K562 (cell line): ENCODE measurements around the gene PLCB3. TPM values are rescaled to one million over a fixed set of nuclear protein-coding genes. Genes with fewer than 3 reads are reported as not detected.

Experiments used
- ARID4B ChIP-seq: sonication (generic); formaldehyde crosslinking; IDR thresholded peaks from 2 replicates; pipeline ENCODE4 v1.8.0; 2022; ENCODE audit warnings: mild to moderate bottlenecking, missing genetic modification reagents
- BRD4 ChIP-seq: fragments of 200-600 bp; sonication (generic); IDR thresholded peaks from 2 replicates; pipeline ENCODE4 v1.6.1; 2017; ENCODE audit warnings: inconsistent platforms
- DNMT1 ChIP-seq: fragments of 450-650 bp; IDR thresholded peaks from 2 replicates; pipeline ENCODE4 v1.6.1; 2016; ENCODE audit warnings: antibody characterized with exemption, mild to moderate bottlenecking
- FOXP1 ChIP-seq: sonication (generic); formaldehyde crosslinking; IDR thresholded peaks from 2 replicates; pipeline ENCODE4 v1.8.0; 2022; ENCODE audit warnings: mild to moderate bottlenecking, missing genetic modification reagents
- GTF2B ChIP-seq: IDR thresholded peaks from 2 replicates; pipeline ENCODE4 v1.6.1; 2011; ENCODE audit not compliant: insufficient read length; ENCODE audit errors: extremely low read depth
- HDAC6 ChIP-seq: IDR thresholded peaks from 2 replicates; pipeline ENCODE4 v1.6.1; 2012; ENCODE audit warnings: low read depth, mild to moderate bottlenecking, control low read depth, inconsistent platforms, low read length, moderate library complexity
- MCM5 ChIP-seq: fragments of 450-650 bp; IDR thresholded peaks from 2 replicates; pipeline ENCODE4 v1.6.1; 2016; ENCODE audit warnings: low read depth
- NFYB ChIP-seq: IDR thresholded peaks from 2 replicates; pipeline ENCODE4 v1.6.1; 2011; ENCODE audit warnings: mild to moderate bottlenecking, moderate library complexity; ENCODE audit not compliant: insufficient read length; ENCODE audit errors: extremely low read depth
- PHB ChIP-seq: fragments of 250-450 bp; sonication (Bioruptor Pico); IDR thresholded peaks from 2 replicates; pipeline ENCODE4 v1.5.0; 2021
- POLR2AphosphoS2 ChIP-seq: IDR thresholded peaks from 2 replicates; pipeline ENCODE4 v1.6.1; 2012; ENCODE audit warnings: low read length, improper control_type of control experiment
- POLR3A ChIP-seq: IDR thresholded peaks from 2 replicates; pipeline ENCODE4 v1.6.1; 2011; ENCODE audit warnings: borderline replicate concordance, mild to moderate bottlenecking, moderate library complexity; ENCODE audit not compliant: insufficient read length, insufficient read depth; ENCODE audit errors: extremely low read depth
- SNRNP70 ChIP-seq: fragments of 200-400 bp; formaldehyde crosslinking; optimal IDR thresholded peaks from 2 replicates; pipeline ENCODE3; 2017; ENCODE audit warnings: low read depth, low read length
- TCFL5 ChIP-seq: fragments of 250-450 bp; sonication (Bioruptor Pico); conservative IDR thresholded peaks from 2 replicates; pipeline ENCODE4 v1.6.1; 2021; ENCODE audit warnings: mild to moderate bottlenecking, moderate library complexity, matching md5 sums
- TFAP4 ChIP-seq: sonication (generic); formaldehyde crosslinking; IDR thresholded peaks from 2 replicates; pipeline ENCODE4 v1.8.0; 2022; ENCODE audit warnings: missing genetic modification reagents, mild to moderate bottlenecking, moderate library complexity, borderline replicate concordance
- ZBED1 ChIP-seq: IDR thresholded peaks from 2 replicates; pipeline ENCODE4 v1.6.1; 2014
- ZBTB7A ChIP-seq: IDR thresholded peaks from 2 replicates; pipeline ENCODE4 v1.6.1; 2011; ENCODE audit warnings: low read depth, mild to moderate bottlenecking, low read length, moderate library complexity, borderline replicate concordance; ENCODE audit not compliant: control insufficient read depth
- ZFP91 ChIP-seq: sonication (generic); formaldehyde crosslinking; IDR thresholded peaks from 2 replicates; pipeline ENCODE4 v1.8.0; 2022; ENCODE audit warnings: mild to moderate bottlenecking, missing genetic modification reagents
- ZKSCAN1 ChIP-seq: fragments of 150-350 bp; IDR thresholded peaks from 2 replicates; pipeline ENCODE4 v1.6.1; 2016; ENCODE audit warnings: low read depth, low read length
- ZNF3 ChIP-seq: fragments of 250-450 bp; sonication (Bioruptor Pico); IDR thresholded peaks from 2 replicates; pipeline ENCODE4 v1.5.0; 2021; ENCODE audit warnings: mild to moderate bottlenecking, moderate library complexity
- ZNF507 ChIP-seq: conservative IDR thresholded peaks from 2 replicates; pipeline ENCODE4 v1.6.1; 2017; ENCODE audit warnings: missing genetic modification characterization, missing compliant biosample characterization
- ZNF77 ChIP-seq: fragments of 250-450 bp; sonication (Bioruptor Pico); IDR thresholded peaks from 2 replicates; pipeline ENCODE4 v1.5.0; 2020
- ZNF785 ChIP-seq: fragments of 250-450 bp; sonication (Bioruptor Pico); IDR thresholded peaks from 2 replicates; pipeline ENCODE4 v1.4.0; 2020; ENCODE audit warnings: mild to moderate bottlenecking
- polyA plus RNA-seq, 8 experiments: library from polyadenylated mRNA; depleted of rRNA in 4 of 8; stranded (reverse) in 5 of 8; unstranded in 3 of 8; fragments of >200 nt; fragmentation: Nextera tagmentation in 2 of 8; fragmentation: Illumina TruSeq in 1 of 8; extraction: Ambion mirVana in 2 of 8; extraction: Trizol in 1 of 8; gene quantifications; 2 replicates each; pipeline versions ENCODE4 v1.2.1 to v1.2.3, GENCODE V29; 2011 to 2014; ENCODE audit warnings: inconsistent platforms in 1 of 8, missing spikeins in 1 of 8
- total RNA-seq, 7 experiments: library from RNA; depleted of rRNA in 6 of 7; stranded (reverse); fragments of >200 nt in 6 of 7; fragmentation: Illumina TruSeq in 2 of 7; extraction: Trizol in 2 of 7; gene quantifications; 2 replicates each; pipeline versions ENCODE4 v1.2.1 to v1.2.3, GENCODE V29; 2011 to 2021; ENCODE audit warnings: low replicate concordance in 1 of 7

PLCB3 gene
- total and polyA plus RNA-seq, 9 of the 15 experiments (the other 6 are each of a cell fraction or from before 2014, with no cell fraction given): 0.31 to 44.8 (median 14.6) TPM

- TF ChIP-seq HDAC6 (no peak), GTF2B (no peak), ZNF77 (CRISPR knock-in tag) (no peak), ZNF3 (no peak), POLR3A (no peak), TCFL5 (CRISPR knock-in tag) (no peak), BRD4 (no peak), DNMT1 (no peak), ZFP91 (CRISPR knock-in tag) (peak; percentile 98), ZNF785 (no peak), PHB (CRISPR knock-in tag) (no peak), ARID4B (CRISPR knock-in tag) (peak; percentile 93), POLR2AphosphoS2 (no peak), MCM5 (no peak), ZBTB7A (peak; percentile 83), ZBED1 (no peak), ZKSCAN1 (0 out of 2 replicates have a peak, but pooled peaks have one; percentile 8), SNRNP70 (no peak), FOXP1 (CRISPR knock-in tag) (peak; percentile 82; the same call in 1 of the 2 replicates), NFYB (no peak), ZNF507 (no peak), TFAP4 (CRISPR knock-in tag) (peak; percentile 80; the same call in 1 of the 2 replicates)
Measured at GRCh38 chr11:64246871-64247728, 4.2 kb upstream of the PLCB3 start, which contains the start of gene PPP1R14B (continued).
